HepG2 (cell line): ENCODE measurements around the gene CCDC57. TPM values are rescaled to one million over a fixed set of nuclear protein-coding genes. Genes with fewer than 3 reads are reported as not detected.

Experiments
- CEBPZ ChIP-seq: IDR thresholded peaks from 2 replicates; pipeline ENCODE4 v1.6.1; 2012; ENCODE audit warnings: low read length, improper control_type of control experiment
- ELF4 ChIP-seq: sonication (generic); formaldehyde crosslinking; IDR thresholded peaks from 2 replicates; pipeline ENCODE4 v1.5.0; 2020; ENCODE audit warnings: missing genetic modification reagents, mild to moderate bottlenecking, moderate library complexity, borderline replicate concordance
- HNRNPUL1 ChIP-seq: fragments of 200-400 bp; formaldehyde crosslinking; IDR thresholded peaks from 2 replicates; pipeline ENCODE4 v1.6.1; 2017; ENCODE audit warnings: low read depth, mild to moderate bottlenecking, low read length, moderate library complexity
- NFYC ChIP-seq: IDR thresholded peaks from 2 replicates; pipeline ENCODE4 v1.6.1; 2016; ENCODE audit warnings: missing genetic modification reagents, missing compliant biosample characterization
- PLSCR1 ChIP-seq: sonication (generic); formaldehyde crosslinking; IDR thresholded peaks from 2 replicates; pipeline ENCODE4 v1.5.0; 2020; ENCODE audit warnings: missing genetic modification reagents, mild to moderate bottlenecking, borderline replicate concordance
- PRDM10 ChIP-seq: sonication (generic); formaldehyde crosslinking; IDR thresholded peaks from 2 replicates; pipeline ENCODE4 v1.4.0; 2020; ENCODE audit warnings: low read depth, missing genetic modification reagents
- RBM22 ChIP-seq: fragments of 200-400 bp; formaldehyde crosslinking; optimal IDR thresholded peaks from 2 replicates; pipeline ENCODE3; 2017; ENCODE audit warnings: mild to moderate bottlenecking, low read length, moderate library complexity
- YY1 ChIP-seq: IDR thresholded peaks from 2 replicates; pipeline ENCODE4 v1.6.1; 2011; ENCODE audit warnings: low read length, low read depth, moderate library complexity, mild to moderate bottlenecking; ENCODE audit not compliant: insufficient read depth, insufficient replicate concordance
- ZNF576 ChIP-seq: sonication (generic); formaldehyde crosslinking; IDR thresholded peaks from 2 replicates; pipeline ENCODE4 v1.4.0; 2020; ENCODE audit warnings: mild to moderate bottlenecking, missing genetic modification reagents
- ZNF589 ChIP-seq: sonication (generic); formaldehyde crosslinking; conservative IDR thresholded peaks from 2 replicates; pipeline ENCODE4 v1.8.0; 2022; ENCODE audit warnings: mild to moderate bottlenecking, moderate library complexity, missing genetic modification reagents
- ZSCAN20 ChIP-seq: sonication (generic); formaldehyde crosslinking; IDR thresholded peaks from 2 replicates; pipeline ENCODE4 v1.4.0; 2020; ENCODE audit warnings: missing genetic modification reagents, mild to moderate bottlenecking, borderline replicate concordance
- ZUFSP ChIP-seq: sonication (generic); formaldehyde crosslinking; IDR thresholded peaks from 2 replicates; pipeline ENCODE4 v1.9.0; 2021; ENCODE audit warnings: missing genetic modification reagents, mild to moderate bottlenecking, borderline replicate concordance
- polyA plus RNA-seq, 8 experiments: library from polyadenylated mRNA; depleted of rRNA in 3 of 8; stranded (reverse) in 7 of 8; unstranded in 1 of 8; fragments of >200 nt; fragmentation: Illumina TruSeq in 4 of 8; extraction: Trizol in 4 of 8; gene quantifications; 2 replicates each; pipeline versions ENCODE4 v1.2.1 to v1.2.3, GENCODE V29; 2011 to 2016; ENCODE audit warnings: low read depth in 4 of 8, missing spikeins in 1 of 8, mixed read lengths in 1 of 8; ENCODE audit not compliant: insufficient read depth in 1 of 8
- total RNA-seq, 5 experiments: library from RNA; depleted of rRNA; stranded (reverse); fragments of >200 nt; fragmentation: Illumina TruSeq; extraction: Trizol; gene quantifications; 2 replicates each; pipeline ENCODE4 v1.2.3, GENCODE V29; 2016; ENCODE audit warnings: low read depth in 1 of 5

CCDC57 gene
- total and polyA plus RNA-seq, 2 of the 13 experiments (the other 11 are each of a cell fraction or from before 2014, with no cell fraction given) = 59.3 to 59.9 TPM

GRCh38 chr17:82212331-82213250 lies at the start of gene CCDC57 (continued):
- TF ChIP-seq RBM22 (peak; percentile 99), YY1 (peak; percentile 85), ZSCAN20 (peak; percentile 27; the same call in 1 of the 2 replicates), NFYC (CRISPR knock-in tag) (peak; percentile 24; the same call in 1 of the 2 replicates), ZNF589 (CRISPR knock-in tag) (0 out of 2 replicates have a peak, but pooled peaks have one; percentile 80), ZUFSP (CRISPR knock-in tag) (no peak), PLSCR1 (CRISPR knock-in tag) (no peak), CEBPZ (no peak), HNRNPUL1 (no peak; the same call in 1 of the 2 replicates), ZNF576 (no peak), ELF4 (CRISPR knock-in tag) (no peak), PRDM10 (CRISPR knock-in tag) (0 out of 2 replicates have a peak, but pooled peaks have one; percentile 32)
